ENCODE results near the gene HTT. TPM values are rescaled to one million over a fixed set of nuclear protein-coding genes. Genes with fewer than 3 reads are reported as not detected.

HTT gene
- total RNA-seq, 1 donor from 2014 or later: 20.0 TPM

- no peak for DNase-seq
- intact Hi-C loops (cut with micrococcal nuclease): no loop called here
- no peak for TF ChIP-seq CTCF (IDR thresholded peaks at IDR 0.05; ENCODE audit: borderline replicate concordance)
- no peaks in the 10 kb centered on the region for H3K27me3 ChIP-seq (ENCODE audit: low read depth)
- H3K36me3 ChIP-seq: peaks cover 42% of the 10 kb centered on the region
- peaks cover 41% of the 10 kb centered on the region for H3K4me1 ChIP-seq
- peak overlapping the region; percentile 77 for H3K27ac ChIP-seq (replicated peaks)
- H3K9me3 ChIP-seq (replicated peaks): no peaks in the 10 kb centered on the region
- H3K4me3 ChIP-seq: no peak overlapping the region
These were observed 47.1 kb downstream of the HTT start for GRCh38 chr4:3121596-3121995.

GRCh38 chr4:3122081-3122563 is 47.6 kb downstream of the HTT start:
- no peaks in the 10 kb centered on the region for H3K9me3 ChIP-seq (replicated peaks)
- DNase-seq: no peak
- no peak for TF ChIP-seq CTCF (IDR thresholded peaks at IDR 0.05; ENCODE audit: borderline replicate concordance)
- peak overlapping the region; percentile 77 for H3K27ac ChIP-seq (replicated peaks)
- intact Hi-C loops (cut with micrococcal nuclease): no loop called here
- H3K4me3 ChIP-seq: no peak overlapping the region
- H3K36me3 ChIP-seq: peaks cover 45% of the 10 kb centered on the region
- H3K4me1 ChIP-seq: peaks cover 36% of the 10 kb centered on the region
- no peaks in the 10 kb centered on the region for H3K27me3 ChIP-seq (ENCODE audit: low read depth)

- intact Hi-C loops (cut with micrococcal nuclease): no loop called here
- peak overlapping the region; percentile 77 for H3K27ac ChIP-seq (replicated peaks)
These were observed 48.7 kb downstream of the HTT start for GRCh38 chr4:3123181-3123671.

GRCh38 chr4:3124070-3124767 is 49.7 kb downstream of the HTT start:
- TF ChIP-seq CTCF (IDR thresholded peaks at IDR 0.05; ENCODE audit: borderline replicate concordance): no peak
- peaks cover 65% of the 10 kb centered on the region for H3K36me3 ChIP-seq
- no peaks in the 10 kb centered on the region for H3K9me3 ChIP-seq (replicated peaks)
- intact Hi-C loops (cut with micrococcal nuclease): no loop called here
- no peak overlapping the region for H3K4me3 ChIP-seq
- peak overlapping the region; percentile 77 for H3K27ac ChIP-seq (replicated peaks)
- DNase-seq: no peak
- no peaks in the 10 kb centered on the region for H3K27me3 ChIP-seq (ENCODE audit: low read depth)
- peaks cover 31% of the 10 kb centered on the region for H3K4me1 ChIP-seq

More at GRCh38 chr4:3123181-3123671, 48.7 kb downstream of the HTT start:
- DNase-seq: no peak
- H3K4me1 ChIP-seq: peaks cover 31% of the 10 kb centered on the region
- peaks cover 56% of the 10 kb centered on the region for H3K36me3 ChIP-seq
- H3K4me3 ChIP-seq: no peak overlapping the region
- H3K27me3 ChIP-seq (ENCODE audit: low read depth): no peaks in the 10 kb centered on the region
- no peak for TF ChIP-seq CTCF (IDR thresholded peaks at IDR 0.05; ENCODE audit: borderline replicate concordance)
- H3K9me3 ChIP-seq (replicated peaks): no peaks in the 10 kb centered on the region

- DNase-seq: no peak
- H3K27ac ChIP-seq (replicated peaks): no peak overlapping the region
- intact Hi-C loops (cut with micrococcal nuclease): no loop called here
- H3K36me3 ChIP-seq: peaks cover 66% of the 10 kb centered on the region
- peaks cover 21% of the 10 kb centered on the region for H3K4me1 ChIP-seq
- TF ChIP-seq CTCF (IDR thresholded peaks at IDR 0.05; ENCODE audit: borderline replicate concordance): no peak
- no peaks in the 10 kb centered on the region for H3K9me3 ChIP-seq (replicated peaks)
- no peak overlapping the region for H3K4me3 ChIP-seq
- H3K27me3 ChIP-seq (ENCODE audit: low read depth): no peaks in the 10 kb centered on the region
These were observed 52.6 kb downstream of the HTT start for GRCh38 chr4:3127112-3127511.
